ENCODE results near the gene ACTR3C.
"Not testable (repeated sequence)": the region's sequence is repeated elsewhere in the genome, so short reads cannot be mapped to it uniquely, and the experiment has no call there.

- not testable (repeated sequence) for TF ChIP-seq EP300, CTCF (IDR thresholded peaks at IDR 0.05)
These were observed 6.4 kb downstream of the ACTR3C start for GRCh38 chr7:150316987-150317386.

Data from stomach (tissue), 4 donors.